Body of pancreas (tissue), 4 donors: ENCODE measurements around the gene SNCA.

ENCODE experiments used
- CTCF ChIP-seq, 7 experiments: fragments of 450-650 bp in 4 of 7; fragments of 200-600 bp in 3 of 7; sonication (generic) in 3 of 7; IDR thresholded peaks; one replicate each; pipeline ENCODE4 v1.5.1; 2016 to 2019; ENCODE audit warnings: antibody characterized with exemption in 7 of 7
- POLR2A ChIP-seq, 3 donors: fragments of 450-650 bp; IDR thresholded peaks; one replicate each; pipeline ENCODE4 v1.6.1; 2016; ENCODE audit warnings: antibody characterized with exemption in 3 of 3, mild to moderate bottlenecking in 2 of 3

GRCh38 chr4:89814362-89814761 is 22.6 kb downstream of the SNCA start:
- no peak for TF ChIP-seq CTCF (IDR thresholded peaks at IDR 0.05)
- TF ChIP-seq POLR2A (IDR thresholded peaks at IDR 0.05): no peak
